GM21717 (cell line): ENCODE results near the gene SMAD6.
"Not testable (repeated sequence)": the region's sequence is repeated elsewhere in the genome, so short reads cannot be mapped to it uniquely, and the experiment has no call there.

ENCODE experiments used
- ATAC-seq: cut with Tn5 transposase; IDR thresholded peaks from one replicate; pipeline ENCODE4 v1.9.1; 2021; ENCODE audit warnings: mild to moderate bottlenecking, moderate library complexity; ENCODE audit not compliant: unreplicated experiment

The SMAD6 gene

GRCh38 chr15:66821307-66821706 is 119.3 kb downstream of the SMAD6 start:
- ATAC-seq, result no peak

GRCh38 chr15:66822114-66822513 is 120.1 kb downstream of the SMAD6 start:
- ATAC-seq, result no peak

GRCh38 chr15:66822576-66822975 is 120.5 kb downstream of the SMAD6 start:
- no peak for ATAC-seq

GRCh38 chr15:66823601-66824000 is 121.6 kb downstream of the SMAD6 start:
- ATAC-seq, result no peak

GRCh38 chr15:66824424-66824823 is 122.4 kb downstream of the SMAD6 start:
- ATAC-seq, result no peak

GRCh38 chr15:66825139-66825538 is 123.1 kb downstream of the SMAD6 start:
- ATAC-seq, result no peak

- ATAC-seq, result no peak
Measured at GRCh38 chr15:66825731-66826130, 123.7 kb downstream of the SMAD6 start.

- ATAC-seq, result no peak
Measured at GRCh38 chr15:66826507-66826906, 124.5 kb downstream of the SMAD6 start.

GRCh38 chr15:66827039-66827697 is 125.1 kb downstream of the SMAD6 start:
- ATAC-seq, result no peak

- ATAC-seq, result no peak
Measured at GRCh38 chr15:66827698-66828055, 125.6 kb downstream of the SMAD6 start.

- not testable (repeated sequence) for ATAC-seq
Measured at GRCh38 chr15:66828817-66829541, 126.9 kb downstream of the SMAD6 start.

GRCh38 chr15:66829551-66830121 is 127.6 kb downstream of the SMAD6 start:
- no peak for ATAC-seq

GRCh38 chr15:66830358-66830757 is 128.3 kb downstream of the SMAD6 start:
- no peak for ATAC-seq

GRCh38 chr15:66830823-66831222 is 128.8 kb downstream of the SMAD6 start:
- ATAC-seq, result no peak

GRCh38 chr15:66831289-66831688 is 129.3 kb downstream of the SMAD6 start:
- no peak for ATAC-seq

GRCh38 chr15:66831801-66832390 is 129.9 kb downstream of the SMAD6 start:
- ATAC-seq, result no peak
